GM18505 (cell line): Measurements from ENCODE around the gene NELFCD.

Experiments
- ATAC-seq: cut with Tn5 transposase; IDR thresholded peaks from one replicate; pipeline ENCODE4 v1.9.1; 2021; ENCODE audit not compliant: unreplicated experiment
- POLR2A ChIP-seq: IDR thresholded peaks from 4 replicates; pipeline ENCODE4 v1.6.1; 2011; ENCODE audit warnings: borderline replicate concordance; ENCODE audit not compliant: insufficient read depth, insufficient read length; ENCODE audit errors: extremely low read depth

NELFCD gene

GRCh38 chr20:59013959-59014608 lies 33.0 kb downstream of the NELFCD start:
- ATAC-seq, result no peak
- TF ChIP-seq POLR2A, result no peak

GRCh38 chr20:59014680-59015389 lies 33.8 kb downstream of the NELFCD start:
- no peak for TF ChIP-seq POLR2A
- ATAC-seq, result no peak

- no peak for ATAC-seq
- TF ChIP-seq POLR2A, result no peak
These were observed 34.4 kb downstream of the NELFCD start for GRCh38 chr20:59015411-59015810.

- TF ChIP-seq POLR2A, result no peak
- no peak for ATAC-seq
These were observed 35.0 kb downstream of the NELFCD start for GRCh38 chr20:59015812-59016711.

GRCh38 chr20:59016795-59017492 lies 35.9 kb downstream of the NELFCD start:
- TF ChIP-seq POLR2A, result no peak
- no peak for ATAC-seq

- ATAC-seq, result no peak
- no peak for TF ChIP-seq POLR2A
These were observed 36.6 kb downstream of the NELFCD start for GRCh38 chr20:59017493-59018231.

- ATAC-seq, result no peak
- TF ChIP-seq POLR2A, result no peak
These were observed 37.8 kb downstream of the NELFCD start for GRCh38 chr20:59018817-59019216.

GRCh38 chr20:59019217-59019616 lies 38.2 kb downstream of the NELFCD start, which contains the start of gene TUBB1:
Gene TUBB1, plus strand, starts transcription at chr20:59019429. Its CDS starts 94 bp downstream, at chr20:59019523.
- ATAC-seq, result no peak
- TF ChIP-seq POLR2A, result no peak

- no peak for TF ChIP-seq POLR2A
- ATAC-seq, result no peak
These were observed 40.0 kb downstream of the NELFCD start for GRCh38 chr20:59020938-59021551.

GRCh38 chr20:59022754-59023153 lies 41.7 kb downstream of the NELFCD start:
- no peak for ATAC-seq
- no peak for TF ChIP-seq POLR2A

- TF ChIP-seq POLR2A, result no peak
These were observed 42.6 kb downstream of the NELFCD start for GRCh38 chr20:59023616-59024015.

GRCh38 chr20:59024111-59024530 lies 43.1 kb downstream of the NELFCD start:
- ATAC-seq, result no peak
- no peak for TF ChIP-seq POLR2A

More at GRCh38 chr20:59023616-59024015, 42.6 kb downstream of the NELFCD start:
- no peak for ATAC-seq
